NCI-H524 treated with DMSO at 0.1 percent for 48 hours (cell line): ENCODE data around the gene ANKRD60.

Source experiments
- DNase-seq: peaks from one replicate; lab custom pipeline; 2025; lab: John Stamatoyannopoulos, UW

ANKRD60 gene

GRCh38 chr20:58223358-58223941, 5.0 kb downstream of the ANKRD60 start:
- no peak for DNase-seq

- DNase-seq, result no peak
Measured at GRCh38 chr20:58222446-58222845, 6.0 kb downstream of the ANKRD60 start.

DNA sequence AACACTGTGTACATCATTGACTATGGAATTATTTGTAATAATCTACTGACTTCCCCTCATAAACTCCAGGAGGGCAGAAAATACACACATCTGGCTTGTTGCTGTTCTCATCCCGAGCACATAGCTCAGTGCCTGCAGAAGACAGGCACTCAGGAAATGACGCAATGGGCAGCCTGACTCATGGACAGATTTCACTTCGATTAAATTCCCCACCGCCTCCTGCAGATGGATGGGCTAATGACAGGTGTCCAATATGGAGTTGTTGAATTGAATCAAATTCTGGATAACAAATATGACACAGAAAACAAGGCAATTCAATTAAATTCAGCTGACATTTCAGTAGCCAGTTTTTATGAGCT, 9.1 kb downstream of the ANKRD60 start:
- DNase-seq, result no peak

GRCh38 chr20:58218665-58219341, 9.7 kb downstream of the ANKRD60 start:
- DNase-seq, result no peak

DNA sequence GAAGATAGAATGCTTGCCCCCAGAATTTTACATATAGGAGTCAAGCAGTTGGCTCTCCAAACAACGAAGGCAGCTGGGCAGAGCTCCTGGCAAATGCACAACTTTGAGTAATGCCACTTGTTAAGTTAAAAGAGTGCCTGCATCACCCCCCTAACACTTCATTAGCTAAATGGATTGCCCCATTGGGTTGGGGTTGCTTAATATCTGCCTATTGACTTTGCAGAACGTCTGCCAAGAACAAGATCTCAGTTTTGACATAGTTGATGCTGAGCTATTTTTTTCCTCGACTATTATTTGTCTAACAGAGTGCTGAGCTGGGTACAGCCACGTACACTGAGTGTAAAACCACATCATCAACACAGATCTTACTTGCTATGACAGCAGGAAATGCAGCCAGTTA, 12.1 kb downstream of the ANKRD60 start:
- no peak for DNase-seq

- DNase-seq, result no peak
Measured at GRCh38 chr20:58215116-58215515, 13.3 kb downstream of the ANKRD60 start.

GRCh38 chr20:58214310-58214709, 14.1 kb downstream of the ANKRD60 start:
- no peak for DNase-seq

DNA sequence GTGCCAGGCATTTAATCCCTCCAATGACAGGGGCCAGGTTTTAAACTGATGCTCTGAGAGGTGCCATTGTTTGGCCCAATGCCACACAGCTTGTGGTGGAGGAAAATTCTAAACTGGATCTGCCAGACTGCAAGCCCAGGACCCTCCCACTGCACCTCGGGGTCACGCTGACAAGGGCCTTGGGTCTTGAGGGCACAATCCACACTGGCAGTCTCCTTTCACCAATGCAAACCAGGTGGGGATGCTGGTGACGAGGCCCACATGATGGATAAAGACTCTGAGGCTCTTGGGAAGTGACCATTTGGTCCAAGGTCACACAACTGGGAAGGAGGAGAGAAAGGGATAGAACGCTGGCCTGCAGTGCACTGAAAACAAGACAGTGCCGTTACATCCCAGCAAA, 14.7 kb downstream of the ANKRD60 start:
- DNase-seq, result no peak

GRCh38 chr20:58213121-58213520, 15.3 kb downstream of the ANKRD60 start:
- no peak for DNase-seq

- DNase-seq, result no peak
Measured at GRCh38 chr20:58212636-58213035, 15.8 kb downstream of the ANKRD60 start.

DNA sequence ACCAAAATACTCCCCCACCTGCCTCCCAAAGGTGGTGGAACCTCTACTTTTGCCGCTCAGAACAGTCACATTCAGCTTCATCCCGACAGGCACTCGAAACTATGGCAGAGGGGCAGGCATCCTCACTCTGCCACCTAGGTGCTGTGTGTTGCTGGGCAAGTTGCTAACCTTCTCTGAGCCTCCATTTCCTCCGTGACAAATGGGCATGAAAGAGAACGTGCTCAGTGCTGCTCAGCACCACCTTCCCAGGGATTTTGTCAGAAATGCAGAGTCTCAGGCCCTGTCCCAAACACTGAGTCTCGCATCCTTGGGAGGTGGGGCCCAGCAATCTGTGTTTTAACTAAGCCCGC, 18.1 kb downstream of the ANKRD60 start:
- DNase-seq, result no peak

DNA sequence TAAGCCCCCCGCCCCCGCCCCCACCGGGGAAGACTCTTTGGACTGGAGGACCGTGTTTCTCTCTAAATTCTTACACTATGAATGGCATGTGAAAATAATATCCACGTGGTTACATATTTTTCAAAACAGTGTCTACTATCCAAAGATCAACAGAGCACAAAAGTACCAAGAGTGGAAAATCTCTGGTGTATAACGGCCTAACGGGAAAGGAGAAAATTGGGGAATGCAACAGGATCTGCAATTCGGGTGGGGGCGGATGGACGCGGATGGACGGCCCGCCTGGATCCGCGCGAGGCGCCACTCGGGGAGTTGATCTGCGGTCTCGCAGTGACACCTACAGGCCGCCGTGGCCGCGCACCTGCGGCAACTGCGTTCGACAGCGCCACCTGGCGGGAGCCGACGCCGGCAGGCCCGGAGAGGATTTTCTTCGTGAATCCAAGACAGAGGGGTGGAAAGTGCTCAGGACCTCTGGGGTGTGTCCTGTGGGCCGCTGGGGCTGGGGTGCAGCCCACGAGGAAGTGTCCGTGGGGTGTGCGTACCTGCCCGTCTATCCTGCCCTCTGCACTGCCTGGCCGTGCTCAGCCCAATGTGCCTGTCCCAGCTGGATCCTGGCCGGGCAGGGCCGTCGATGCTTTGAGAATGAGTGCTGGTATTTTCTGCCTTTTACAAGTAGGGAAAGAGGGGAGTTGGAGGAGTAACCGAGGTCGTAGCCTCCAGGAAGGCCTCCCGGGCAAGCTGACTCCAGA, 18.6 kb downstream of the ANKRD60 start:
- no peak for DNase-seq

DNA sequence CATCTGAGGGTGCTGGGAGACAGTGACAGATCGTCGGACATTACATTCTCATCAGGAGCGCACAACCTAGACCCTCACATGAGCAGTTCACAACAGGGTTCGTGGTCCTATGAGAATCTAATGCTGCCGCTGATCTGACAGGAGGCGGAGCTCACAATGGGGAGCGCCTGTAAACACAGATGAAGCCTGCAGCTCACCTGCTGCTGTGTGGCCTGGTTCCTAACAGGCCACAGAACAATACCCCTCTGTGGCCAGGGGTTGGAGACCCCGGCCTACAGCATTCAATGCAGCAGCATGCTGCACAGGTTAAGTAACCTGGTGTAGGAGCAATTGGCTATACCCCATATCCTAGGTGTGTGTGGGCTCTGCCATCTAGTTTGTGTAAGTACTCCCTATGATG, 19.5 kb downstream of the ANKRD60 start:
- DNase-seq, result no peak

- no peak for DNase-seq
Measured at GRCh38 chr20:58205850-58206249, 22.6 kb downstream of the ANKRD60 start.

GRCh38 chr20:58202044-58202443, 26.4 kb downstream of the ANKRD60 start:
- no peak for DNase-seq

GRCh38 chr20:58201616-58202015, 26.8 kb downstream of the ANKRD60 start:
- DNase-seq, result no peak

- no peak for DNase-seq
Measured at GRCh38 chr20:58199469-58199868, 29.0 kb downstream of the ANKRD60 start.

DNA sequence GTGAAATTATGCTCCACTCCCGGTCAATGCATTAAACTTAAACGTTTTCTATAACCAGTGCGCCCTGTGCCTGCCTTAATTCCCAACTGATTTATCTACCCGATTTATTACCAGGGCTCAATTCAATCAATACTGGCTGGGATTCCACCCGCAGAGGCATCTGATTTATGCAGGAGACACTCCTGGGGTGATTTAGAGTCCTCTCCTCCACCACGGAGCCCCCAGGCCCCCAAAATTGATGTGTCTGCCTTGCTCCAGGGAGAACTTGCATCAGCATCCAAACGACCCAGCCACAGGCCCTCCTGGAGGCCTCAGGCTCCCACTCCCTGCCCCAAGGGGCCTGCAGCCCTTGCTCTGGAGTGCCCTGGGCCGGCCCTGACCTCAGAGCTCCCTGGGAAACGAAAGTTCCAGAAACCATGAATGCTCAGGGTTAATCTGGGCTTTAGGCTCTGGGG, 29.5 kb downstream of the ANKRD60 start:
- no peak for DNase-seq

GRCh38 chr20:58198384-58198783, 30.1 kb downstream of the ANKRD60 start:
- no peak for DNase-seq

GRCh38 chr20:58197185-58197469, 31.3 kb downstream of the ANKRD60 start:
- DNase-seq, result no peak

DNA sequence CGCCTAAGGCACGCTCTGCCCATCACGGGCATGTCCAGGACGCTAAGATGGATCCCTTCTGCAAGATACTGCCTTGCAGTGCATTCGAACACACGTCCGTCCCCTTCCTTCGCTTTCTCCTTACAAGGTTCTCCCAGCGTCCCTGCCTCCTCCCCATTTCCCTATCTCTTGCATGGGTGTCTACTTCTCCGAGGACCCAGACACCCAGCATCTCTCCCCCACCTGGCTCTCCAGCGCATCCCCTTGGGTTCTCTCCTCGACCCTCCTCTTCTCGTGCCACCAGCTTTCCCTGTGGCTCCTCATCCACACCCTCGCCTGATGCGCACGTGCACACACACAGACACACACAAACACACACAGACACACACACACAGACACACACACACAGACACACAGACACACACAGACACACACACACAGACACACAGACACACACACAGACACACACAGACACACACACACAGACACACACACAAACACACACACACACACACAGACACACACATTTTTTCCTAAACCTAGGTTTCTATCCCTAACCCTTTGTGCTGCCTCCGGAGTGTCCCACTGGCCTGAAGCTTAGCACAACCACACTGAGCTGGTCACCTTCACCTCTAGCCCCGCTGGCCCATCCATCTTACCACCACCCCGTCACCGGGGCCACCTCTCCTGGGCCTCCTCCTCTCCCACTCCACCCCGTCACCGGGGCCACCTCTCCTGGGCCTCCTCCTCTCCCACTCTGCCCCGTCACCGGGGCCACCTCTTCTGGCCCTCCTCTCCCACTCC, 31.9 kb downstream of the ANKRD60 start:
- DNase-seq, result no peak

- DNase-seq, result no peak
Measured at GRCh38 chr20:58195047-58195446, 33.4 kb downstream of the ANKRD60 start.
